Measurements from ENCODE around the gene MRPS27. TPM values are rescaled to one million over a fixed set of nuclear protein-coding genes. Genes with fewer than 3 reads are reported as not detected.
"Not testable (repeated sequence)": the region's sequence is repeated elsewhere in the genome, so short reads cannot be mapped to it uniquely, and the experiment has no call there.

The MRPS27 gene
- total and polyA plus RNA-seq, 9 of the 15 experiments (the other 6 are each of a cell fraction or from before 2014, with no cell fraction given), result 73.6 to 144 (median 106) TPM

GRCh38 chr5:72324189-72324825 lies 4.3 kb upstream of the MRPS27 start:
- Histone ChIP-seq H3K9me1 (ENCODE audit: control insufficient read depth, insufficient read depth, low read length) (no peaks in the 10 kb centered on the region), H2AFZ (ENCODE audit: low read depth, low read length) (no peak overlapping the region), H3K9me3 (replicated peaks; ENCODE audit: control insufficient read depth, insufficient read depth, low read depth, low read length) (no peaks in the 10 kb centered on the region), H4K20me1 (replicated peaks; ENCODE audit: control insufficient read depth, insufficient read depth, low read length) (no peaks in the 10 kb centered on the region), H3K9ac (ENCODE audit: insufficient read depth in 1 of 2, low read depth in 2 of 2, low read length in 2 of 2) (no peak overlapping the region), H3K27ac (ENCODE audit: extremely low read depth, low read depth, low read length) (no peak overlapping the region), H3K79me2 (ENCODE audit: control insufficient read depth, insufficient read depth, low read length) (peaks cover 25% of the 10 kb centered on the region), H3K4me1 (replicated peaks in 1 of 2; ENCODE audit: control insufficient read depth in 2 of 2, insufficient read depth in 2 of 2, low read length in 2 of 2) (peaks cover 0 to 8% of the 10 kb centered on the region in 2 experiments; a peak in 3 of 5 replicates), H3K36me3 (ENCODE audit: control insufficient read depth, insufficient read depth, low read length) (peaks cover 64% of the 10 kb centered on the region), H3K27me3 (ENCODE audit: control insufficient read depth in 2 of 2, insufficient read depth in 2 of 2, low read length in 2 of 2) (no peaks in the 10 kb centered on the region), H3K4me2 (ENCODE audit: insufficient read depth, low read length) (no peak overlapping the region), H3K4me3 (no peak overlapping the region)
- ChIA-PET CTCF (ENCODE audit: low intra/inter-chr PET ratio) (no interaction called here), POLR2A (no interaction called here)
- ATAC-seq, result no peak
- WGBS (ENCODE audit: insufficient coverage, low coverage, missing lambda C conversion rate), result 83% methylated on average over 5 of the region's 5 CpGs
- DNase-seq (ENCODE audit: extremely low read depth in 1 of 4, low spot score in 3 of 4), result no peak
- in situ Hi-C loops (cut with MboI), result loop anchor here (25.0 kb wide), 1 partner anchor 537 kb away; no protein-coding TSS in a partner anchor
- no TSS peak for BruUV-seq (replicated peaks)
- TF ChIP-seq NFYB (IDR thresholded peaks at IDR 0.05; ENCODE audit: extremely low read depth, insufficient read length), result no peak
- FAIRE-seq, result no peak
- intact Hi-C loops (cut with micrococcal nuclease), result no loop called here

GRCh38 chr5:72319435-72319975 lies 535 bp downstream of the MRPS27 start:
- peak in 1 of 4 experiments; percentile 53 for DNase-seq (ENCODE audit: extremely low read depth in 1 of 4, low spot score in 3 of 4)
- H3K9me3 ChIP-seq (replicated peaks; ENCODE audit: control insufficient read depth, insufficient read depth, low read depth, low read length); intact Hi-C loops (cut with micrococcal nuclease); H3K9me1 ChIP-seq (ENCODE audit: control insufficient read depth, insufficient read depth, low read length); CTCF ChIA-PET (ENCODE audit: low intra/inter-chr PET ratio); FAIRE-seq; H3K27me3 ChIP-seq (ENCODE audit: control insufficient read depth in 2 of 2, insufficient read depth in 2 of 2, low read length in 2 of 2); H4K20me1 ChIP-seq (replicated peaks; ENCODE audit: control insufficient read depth, insufficient read depth, low read length): not testable (repeated sequence)
- WGBS (ENCODE audit: insufficient coverage, low coverage, missing lambda C conversion rate), result 0% methylated on average over 20 of the region's 28 CpGs
- Histone ChIP-seq H2AFZ (ENCODE audit: low read depth, low read length) (peak overlapping the region; percentile 90), H3K9ac (ENCODE audit: insufficient read depth in 1 of 2, low read depth in 2 of 2, low read length in 2 of 2) (peak overlapping the region; percentile 95 to 99), H3K4me3 (peak overlapping the region; percentile 89), H3K4me1 (replicated peaks in 1 of 2; ENCODE audit: control insufficient read depth in 2 of 2, insufficient read depth in 2 of 2, low read length in 2 of 2) (peaks cover 0 to 11% of the 10 kb centered on the region in 2 experiments; a peak in 4 of 5 replicates), H3K79me2 (ENCODE audit: control insufficient read depth, insufficient read depth, low read length) (peaks cover 71% of the 10 kb centered on the region), H3K36me3 (ENCODE audit: control insufficient read depth, insufficient read depth, low read length) (peaks cover 54% of the 10 kb centered on the region), H3K4me2 (ENCODE audit: insufficient read depth, low read length) (peak overlapping the region; percentile 92), H3K27ac (ENCODE audit: extremely low read depth, low read depth, low read length) (peak overlapping the region; percentile 94)
- peak; percentile 15 for ATAC-seq
- in situ Hi-C loops (cut with MboI), result loop anchor here (25.0 kb wide), 1 partner anchor 532 kb away; no protein-coding TSS in a partner anchor
- BruUV-seq (replicated peaks), result TSS peak; percentile 75
- POLR2A ChIA-PET, result interaction anchor here (0.7 to 5.1 kb wide), 8 partner anchors 9 to 300 kb away, joined by 3 to 35 read pairs (median 3); no protein-coding TSS in a partner anchor
- TF ChIP-seq ZNF766 (CRISPR knock-in tag; conservative IDR thresholded peaks at IDR 0.05), result 0 out of 2 replicates have a peak, but pooled peaks have one; percentile 8
- TF ChIP-seq ZNF316 (IDR thresholded peaks at IDR 0.05), result peak; percentile 63; the same call in 1 of the 2 replicates
- peak; percentile 78 for TF ChIP-seq RBM25 (IDR thresholded peaks at IDR 0.05; ENCODE audit: low read depth, low read length, severe bottlenecking)
- TF ChIP-seq DPF2 (IDR thresholded peaks at IDR 0.05), result peak; percentile 15; the same call in 1 of the 2 replicates
- TF ChIP-seq CHD4 (IDR thresholded peaks at IDR 0.05; ENCODE audit: insufficient read depth, insufficient replicate concordance, low read depth, low read length, poor library complexity, severe bottlenecking), result peak; percentile 30
- 0 out of 2 replicates have a peak, but pooled peaks have one; percentile 38 for TF ChIP-seq SMARCA5 (IDR thresholded peaks at IDR 0.05)
- TF ChIP-seq RREB1 (CRISPR knock-in tag; IDR thresholded peaks at IDR 0.05), result 0 out of 2 replicates have a peak, but pooled peaks have one; percentile 37
- 0 out of 2 replicates have a peak, but pooled peaks have one; percentile 27 for TF ChIP-seq OTX1 (CRISPR knock-in tag; IDR thresholded peaks at IDR 0.05)
